WTC11 (cell line): ENCODE measurements around the gene TCN1. TPM values are rescaled to one million over a fixed set of nuclear protein-coding genes. Genes with fewer than 3 reads are reported as not detected.

ENCODE experiments used
- ATAC-seq: fragments of 200-7000 bp; cut with Tn5 transposase; 2 replicates; pipeline ENCODE4 v1.10.0; 2021; ENCODE audit warnings: mild to moderate bottlenecking, moderate library complexity
- CTCF ChIA-PET: fragments of 300-600 bp; sonication (Branson Sonifier 250); formaldehyde crosslinking; loops from one replicate; lab custom pipeline; 2021; ENCODE audit warnings: antibody characterized with exemption; lab: Charles Lee
- POLR2A ChIA-PET: fragments of 350-600 bp; sonication (Branson Sonifier 250); formaldehyde crosslinking; loops from one replicate; lab custom pipeline; 2021; ENCODE audit warnings: antibody characterized with exemption; lab: Charles Lee
- DNase-seq: peaks from one replicate; pipeline ENCODE4 v3.0.0; 2021; ENCODE audit warnings: low spot score
- H3K27ac Mint-ChIP-seq: 2 replicates; pipeline ENCODE4 v1.8.0; 2021; ENCODE audit warnings: mixed read lengths
- H3K27me3 Mint-ChIP-seq: 2 replicates; pipeline ENCODE4 v1.8.0; 2021; ENCODE audit warnings: low read depth, mild to moderate bottlenecking, moderate library complexity, mixed read lengths
- H3K36me3 Mint-ChIP-seq: 2 replicates; pipeline ENCODE4 v1.8.0; 2021; ENCODE audit warnings: mixed read lengths
- H3K4me1 Mint-ChIP-seq: 2 replicates; pipeline ENCODE4 v1.8.0; 2022; ENCODE audit warnings: mixed read lengths
- H3K4me3 Mint-ChIP-seq: 2 replicates; pipeline ENCODE4 v1.8.0; 2021; ENCODE audit warnings: mild to moderate bottlenecking, moderate library complexity, mixed read lengths
- H3K9me3 Mint-ChIP-seq: 2 replicates; pipeline ENCODE4 v1.8.0; 2021; ENCODE audit warnings: mixed read lengths
- ATF1 ChIP-seq: sonication (generic); formaldehyde crosslinking; IDR thresholded peaks from 2 replicates; pipeline ENCODE4 v1.8.1; 2023; ENCODE audit warnings: mild to moderate bottlenecking, moderate library complexity, missing genetic modification reagents
- CREB1 ChIP-seq: sonication (generic); formaldehyde crosslinking; IDR thresholded peaks from 2 replicates; pipeline ENCODE4 v1.8.0; 2023; ENCODE audit warnings: mild to moderate bottlenecking, missing genetic modification reagents
- CREM ChIP-seq: sonication (generic); formaldehyde crosslinking; IDR thresholded peaks from 2 replicates; pipeline ENCODE4 v1.8.1; 2022; ENCODE audit warnings: mild to moderate bottlenecking, missing genetic modification reagents, moderate library complexity
- EMX1 ChIP-seq: fragments of 250-450 bp; sonication (Bioruptor Pico); IDR thresholded peaks from 2 replicates; pipeline ENCODE4 v1.8.0; 2021; ENCODE audit warnings: mild to moderate bottlenecking
- FOXK1 ChIP-seq: sonication (generic); formaldehyde crosslinking; IDR thresholded peaks from 2 replicates; pipeline ENCODE4 v1.8.0; 2022; ENCODE audit warnings: mild to moderate bottlenecking, moderate library complexity, missing genetic modification reagents
- GTF2I ChIP-seq: fragments of 250-450 bp; sonication (Bioruptor Pico); conservative IDR thresholded peaks from 2 replicates; pipeline ENCODE4 v1.4.0; 2021; ENCODE audit warnings: mild to moderate bottlenecking
- KAT7 ChIP-seq: sonication (generic); formaldehyde crosslinking; IDR thresholded peaks from 2 replicates; pipeline ENCODE4 v1.8.1; 2023; ENCODE audit warnings: missing genetic modification reagents, mild to moderate bottlenecking, borderline replicate concordance
- MXD4 ChIP-seq: fragments of 250-450 bp; sonication (Bioruptor Pico); IDR thresholded peaks from 2 replicates; pipeline ENCODE4 v1.8.0; 2021; ENCODE audit warnings: mild to moderate bottlenecking, moderate library complexity, borderline replicate concordance
- NFATC4 ChIP-seq: fragments of 250-450 bp; sonication (Bioruptor Pico); IDR thresholded peaks from 2 replicates; pipeline ENCODE4 v1.9.0; 2021; ENCODE audit warnings: mild to moderate bottlenecking
- NFE2L1 ChIP-seq: sonication (generic); formaldehyde crosslinking; IDR thresholded peaks from 2 replicates; pipeline ENCODE4 v1.8.1; 2023; ENCODE audit warnings: missing genetic modification reagents
- SMAD4 ChIP-seq: sonication (generic); formaldehyde crosslinking; IDR thresholded peaks from 2 replicates; pipeline ENCODE4 v1.8.0; 2022; ENCODE audit warnings: mild to moderate bottlenecking, missing genetic modification reagents
- ZNF121 ChIP-seq: sonication (generic); formaldehyde crosslinking; IDR thresholded peaks from 2 replicates; pipeline ENCODE4 v1.8.0; 2023; ENCODE audit warnings: missing genetic modification reagents
- ZNF138 ChIP-seq: sonication (generic); formaldehyde crosslinking; conservative IDR thresholded peaks from 2 replicates; pipeline ENCODE4 v1.8.1; 2022; ENCODE audit warnings: mild to moderate bottlenecking, moderate library complexity, missing genetic modification reagents
- ZNF423 ChIP-seq: fragments of 250-450 bp; sonication (Bioruptor Pico); IDR thresholded peaks from 2 replicates; pipeline ENCODE4 v2.1.2; 2022; ENCODE audit warnings: mild to moderate bottlenecking, moderate library complexity
- ZNF671 ChIP-seq: fragments of 250-450 bp; sonication (Bioruptor Pico); IDR thresholded peaks from 2 replicates; pipeline ENCODE4 v1.8.0; 2021; ENCODE audit warnings: mild to moderate bottlenecking
- total RNA-seq: library from RNA; stranded (reverse); gene quantifications from 3 replicates; pipeline ENCODE4 v1.2.3, GENCODE V29; 2021
- TF ChIP-seq, protein P1 (sequence below): fragments of 250-450 bp; sonication (Bioruptor Pico); IDR thresholded peaks from 2 replicates; pipeline ENCODE4 v1.9.0; 2021; ENCODE audit warnings: mild to moderate bottlenecking
- TF ChIP-seq, protein P2 (sequence below): sonication (generic); formaldehyde crosslinking; IDR thresholded peaks from 2 replicates; pipeline ENCODE4 v1.8.0; 2023; ENCODE audit warnings: missing genetic modification reagents, mild to moderate bottlenecking, borderline replicate concordance
- TF ChIP-seq, protein P3 (sequence below): sonication (generic); formaldehyde crosslinking; IDR thresholded peaks from 2 replicates; pipeline ENCODE4 v1.8.1; 2023; ENCODE audit warnings: mild to moderate bottlenecking, missing genetic modification reagents, moderate library complexity

TCN1 gene
- total RNA-seq, 1 experiment from 2014 or later: not detected

DNA sequence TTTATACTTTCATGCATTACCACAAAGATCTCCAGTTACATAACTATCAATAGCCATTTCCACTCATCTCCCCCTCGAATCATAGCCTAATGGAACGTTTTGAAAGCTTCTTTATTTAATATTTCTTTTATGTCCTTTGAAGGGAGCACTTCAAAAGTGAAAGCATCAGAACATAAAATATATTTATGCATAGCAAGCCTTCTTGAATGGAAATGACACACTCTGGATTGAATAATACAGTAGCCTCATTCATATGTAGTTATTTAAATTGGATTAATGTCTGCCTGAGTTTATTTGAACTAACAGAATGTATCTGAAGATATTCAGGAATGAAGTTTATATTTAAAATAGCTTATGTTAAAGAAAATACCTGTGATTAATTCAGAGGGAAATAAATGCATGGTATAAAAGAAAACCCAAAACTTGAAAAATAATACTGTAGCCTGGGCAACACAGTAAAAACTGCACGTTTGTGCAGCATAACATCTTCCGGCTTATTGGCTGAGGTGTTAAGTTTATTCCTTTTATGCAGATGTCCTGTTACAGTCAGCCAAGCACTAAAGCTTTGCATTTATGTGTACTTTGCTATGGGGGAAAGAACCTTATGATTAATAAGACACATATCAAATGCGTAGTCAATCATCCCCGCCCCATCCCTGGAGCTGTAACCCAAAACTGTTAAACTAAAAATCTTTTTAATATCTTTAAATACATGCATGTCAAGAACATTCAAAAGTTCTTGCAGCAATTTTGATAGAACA is 34.3 kb upstream of the TCN1 start:
- Mint-ChIP-seq H3K27me3 (no peaks in the 10 kb centered on the region), H3K4me1 (peaks cover 12% of the 10 kb centered on the region), H3K36me3 (no peaks in the 10 kb centered on the region), H3K9me3 (peaks cover 8% of the 10 kb centered on the region), H3K27ac (no peak overlapping the region), H3K4me3 (no peak overlapping the region)
- no peak for DNase-seq
- POLR2A ChIA-PET: no interaction called here
- CTCF ChIA-PET: no interaction called here
- ATAC-seq: no peak
- TF ChIP-seq FOXK1: no peak
- TF ChIP-seq SMAD4 (CRISPR knock-in tag): no peak
- TF ChIP-seq, protein P1, sequence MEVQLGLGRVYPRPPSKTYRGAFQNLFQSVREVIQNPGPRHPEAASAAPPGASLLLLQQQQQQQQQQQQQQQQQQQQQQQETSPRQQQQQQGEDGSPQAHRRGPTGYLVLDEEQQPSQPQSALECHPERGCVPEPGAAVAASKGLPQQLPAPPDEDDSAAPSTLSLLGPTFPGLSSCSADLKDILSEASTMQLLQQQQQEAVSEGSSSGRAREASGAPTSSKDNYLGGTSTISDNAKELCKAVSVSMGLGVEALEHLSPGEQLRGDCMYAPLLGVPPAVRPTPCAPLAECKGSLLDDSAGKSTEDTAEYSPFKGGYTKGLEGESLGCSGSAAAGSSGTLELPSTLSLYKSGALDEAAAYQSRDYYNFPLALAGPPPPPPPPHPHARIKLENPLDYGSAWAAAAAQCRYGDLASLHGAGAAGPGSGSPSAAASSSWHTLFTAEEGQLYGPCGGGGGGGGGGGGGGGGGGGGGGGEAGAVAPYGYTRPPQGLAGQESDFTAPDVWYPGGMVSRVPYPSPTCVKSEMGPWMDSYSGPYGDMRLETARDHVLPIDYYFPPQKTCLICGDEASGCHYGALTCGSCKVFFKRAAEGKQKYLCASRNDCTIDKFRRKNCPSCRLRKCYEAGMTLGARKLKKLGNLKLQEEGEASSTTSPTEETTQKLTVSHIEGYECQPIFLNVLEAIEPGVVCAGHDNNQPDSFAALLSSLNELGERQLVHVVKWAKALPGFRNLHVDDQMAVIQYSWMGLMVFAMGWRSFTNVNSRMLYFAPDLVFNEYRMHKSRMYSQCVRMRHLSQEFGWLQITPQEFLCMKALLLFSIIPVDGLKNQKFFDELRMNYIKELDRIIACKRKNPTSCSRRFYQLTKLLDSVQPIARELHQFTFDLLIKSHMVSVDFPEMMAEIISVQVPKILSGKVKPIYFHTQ (CRISPR knock-in tag): no peak

DNA sequence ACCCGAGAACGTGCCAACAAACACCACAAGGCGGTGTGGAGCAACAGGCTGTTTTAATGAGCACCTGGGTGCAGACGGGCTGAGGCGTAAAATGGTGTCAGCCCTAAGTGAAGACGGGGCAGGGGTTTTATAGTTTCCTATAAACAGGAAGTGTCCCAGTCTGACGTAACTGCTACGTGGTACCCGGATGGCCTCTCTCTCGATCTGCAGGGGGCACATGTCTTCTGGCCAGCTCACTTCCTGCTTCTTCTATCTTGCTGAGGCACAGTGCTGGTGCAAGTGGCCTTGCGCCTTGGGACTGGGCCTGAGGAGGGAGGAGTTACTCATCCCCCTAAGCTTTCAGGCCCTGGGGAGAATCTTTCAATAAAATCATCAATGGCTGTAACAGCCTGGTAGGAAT is 33.2 kb upstream of the TCN1 start:
- Mint-ChIP-seq H3K27me3 (no peaks in the 10 kb centered on the region), H3K9me3 (peaks cover 8% of the 10 kb centered on the region)
- CTCF ChIA-PET: no interaction called here
- no peak for TF ChIP-seq GTF2I
- TF ChIP-seq ZNF121 (CRISPR knock-in tag): 0 out of 2 replicates have a peak, but pooled peaks have one; percentile 19
- no peak for TF ChIP-seq CREB1 (CRISPR knock-in tag)
- TF ChIP-seq, all 79 proteins: peak for 1
- ATAC-seq: peak; percentile 80
- POLR2A ChIA-PET: no interaction called here
- H3K4me3 Mint-ChIP-seq: no peak overlapping the region
- no peak overlapping the region for H3K27ac Mint-ChIP-seq
- DNase-seq: no peak
- peaks cover 15% of the 10 kb centered on the region for H3K4me1 Mint-ChIP-seq
- H3K36me3 Mint-ChIP-seq: no peaks in the 10 kb centered on the region

DNA sequence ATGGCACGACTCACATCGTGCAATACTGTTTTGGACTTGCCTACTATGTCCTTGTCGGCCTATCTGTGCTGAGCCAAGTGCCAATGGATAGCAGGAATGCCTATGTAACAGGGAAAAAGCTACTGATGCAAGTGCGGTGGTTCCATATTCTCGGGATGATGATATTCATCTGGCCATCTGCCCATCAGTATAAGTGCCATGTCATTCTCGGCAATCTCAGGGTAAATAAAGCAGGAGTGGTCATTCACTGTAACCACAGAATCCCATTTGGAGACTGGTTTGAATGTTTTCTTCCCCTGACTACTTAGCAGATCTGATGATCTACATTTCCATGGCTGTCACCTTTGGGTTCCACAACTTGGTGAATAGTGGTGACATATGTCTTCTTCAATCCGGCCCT is 32.4 kb upstream of the TCN1 start:
- TF ChIP-seq NFATC4 (CRISPR knock-in tag) (no peak), ZNF423 (CRISPR knock-in tag) (no peak), ZNF671 (no peak)
- DNase-seq (no peak), ATAC-seq (no peak)
- H3K4me3 Mint-ChIP-seq: no peak overlapping the region
- ChIA-PET CTCF (interaction anchor here (0.6 kb wide), 1 partner anchor 15 kb away, joined by 3 read pairs; no protein-coding TSS in a partner anchor), POLR2A (no interaction called here)
- H3K36me3 Mint-ChIP-seq: no peaks in the 10 kb centered on the region
- H3K27me3 Mint-ChIP-seq: no peaks in the 10 kb centered on the region
- H3K27ac Mint-ChIP-seq: no peak overlapping the region
- H3K4me1 Mint-ChIP-seq: peaks cover 15% of the 10 kb centered on the region
- H3K9me3 Mint-ChIP-seq: peaks cover 8% of the 10 kb centered on the region

DNA sequence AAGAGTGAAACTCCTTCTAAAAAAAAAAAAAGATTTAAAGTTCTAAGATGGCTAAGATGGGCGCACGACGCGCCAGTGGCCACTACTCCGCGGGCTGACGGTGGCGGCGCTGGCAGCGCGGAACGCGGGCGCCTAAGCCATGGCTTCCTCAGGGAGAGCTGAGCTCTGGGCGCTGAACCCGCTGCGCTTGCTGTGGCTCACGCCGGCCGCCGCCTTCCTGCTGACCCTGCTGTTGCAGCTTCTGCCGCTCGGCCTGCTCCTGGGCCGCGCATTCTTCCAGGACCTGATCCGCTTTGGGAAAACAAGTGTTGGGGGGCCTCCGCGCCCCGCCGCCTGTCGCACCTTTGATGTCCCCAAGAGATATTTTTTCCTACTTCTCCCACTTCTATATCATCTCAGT is 31.8 kb upstream of the TCN1 start:
- TF ChIP-seq, protein P2, sequence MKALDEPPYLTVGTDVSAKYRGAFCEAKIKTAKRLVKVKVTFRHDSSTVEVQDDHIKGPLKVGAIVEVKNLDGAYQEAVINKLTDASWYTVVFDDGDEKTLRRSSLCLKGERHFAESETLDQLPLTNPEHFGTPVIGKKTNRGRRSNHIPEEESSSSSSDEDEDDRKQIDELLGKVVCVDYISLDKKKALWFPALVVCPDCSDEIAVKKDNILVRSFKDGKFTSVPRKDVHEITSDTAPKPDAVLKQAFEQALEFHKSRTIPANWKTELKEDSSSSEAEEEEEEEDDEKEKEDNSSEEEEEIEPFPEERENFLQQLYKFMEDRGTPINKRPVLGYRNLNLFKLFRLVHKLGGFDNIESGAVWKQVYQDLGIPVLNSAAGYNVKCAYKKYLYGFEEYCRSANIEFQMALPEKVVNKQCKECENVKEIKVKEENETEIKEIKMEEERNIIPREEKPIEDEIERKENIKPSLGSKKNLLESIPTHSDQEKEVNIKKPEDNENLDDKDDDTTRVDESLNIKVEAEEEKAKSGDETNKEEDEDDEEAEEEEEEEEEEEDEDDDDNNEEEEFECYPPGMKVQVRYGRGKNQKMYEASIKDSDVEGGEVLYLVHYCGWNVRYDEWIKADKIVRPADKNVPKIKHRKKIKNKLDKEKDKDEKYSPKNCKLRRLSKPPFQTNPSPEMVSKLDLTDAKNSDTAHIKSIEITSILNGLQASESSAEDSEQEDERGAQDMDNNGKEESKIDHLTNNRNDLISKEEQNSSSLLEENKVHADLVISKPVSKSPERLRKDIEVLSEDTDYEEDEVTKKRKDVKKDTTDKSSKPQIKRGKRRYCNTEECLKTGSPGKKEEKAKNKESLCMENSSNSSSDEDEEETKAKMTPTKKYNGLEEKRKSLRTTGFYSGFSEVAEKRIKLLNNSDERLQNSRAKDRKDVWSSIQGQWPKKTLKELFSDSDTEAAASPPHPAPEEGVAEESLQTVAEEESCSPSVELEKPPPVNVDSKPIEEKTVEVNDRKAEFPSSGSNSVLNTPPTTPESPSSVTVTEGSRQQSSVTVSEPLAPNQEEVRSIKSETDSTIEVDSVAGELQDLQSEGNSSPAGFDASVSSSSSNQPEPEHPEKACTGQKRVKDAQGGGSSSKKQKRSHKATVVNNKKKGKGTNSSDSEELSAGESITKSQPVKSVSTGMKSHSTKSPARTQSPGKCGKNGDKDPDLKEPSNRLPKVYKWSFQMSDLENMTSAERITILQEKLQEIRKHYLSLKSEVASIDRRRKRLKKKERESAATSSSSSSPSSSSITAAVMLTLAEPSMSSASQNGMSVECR: no peak
- no peak for TF ChIP-seq ZNF138 (CRISPR knock-in tag)
- no peak for TF ChIP-seq MXD4 (CRISPR knock-in tag)
- no peak for TF ChIP-seq KAT7 (CRISPR knock-in tag)
- TF ChIP-seq, protein P3, sequence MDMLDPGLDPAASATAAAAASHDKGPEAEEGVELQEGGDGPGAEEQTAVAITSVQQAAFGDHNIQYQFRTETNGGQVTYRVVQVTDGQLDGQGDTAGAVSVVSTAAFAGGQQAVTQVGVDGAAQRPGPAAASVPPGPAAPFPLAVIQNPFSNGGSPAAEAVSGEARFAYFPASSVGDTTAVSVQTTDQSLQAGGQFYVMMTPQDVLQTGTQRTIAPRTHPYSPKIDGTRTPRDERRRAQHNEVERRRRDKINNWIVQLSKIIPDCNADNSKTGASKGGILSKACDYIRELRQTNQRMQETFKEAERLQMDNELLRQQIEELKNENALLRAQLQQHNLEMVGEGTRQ (CRISPR knock-in tag): no peak
- TF ChIP-seq CREM (CRISPR knock-in tag): no peak
- no peak for TF ChIP-seq ZNF671
- no peak for TF ChIP-seq NFE2L1 (CRISPR knock-in tag)
- no peak for TF ChIP-seq EMX1 (CRISPR knock-in tag)
- no peak for TF ChIP-seq ATF1 (CRISPR knock-in tag)
- TF ChIP-seq, all 79 proteins: peak for 0
- POLR2A ChIA-PET: no interaction called here
- Mint-ChIP-seq H3K4me1 (peaks cover 15% of the 10 kb centered on the region), H3K27ac (no peak overlapping the region), H3K27me3 (no peaks in the 10 kb centered on the region), H3K4me3 (no peak overlapping the region), H3K9me3 (peaks cover 5% of the 10 kb centered on the region; the same call in 1 of the 2 replicates), H3K36me3 (no peaks in the 10 kb centered on the region)
- ATAC-seq (no peak), DNase-seq (no peak)
- CTCF ChIA-PET: no interaction called here
